Stimulated activated CD8-positive, alpha-beta memory T cell treated with anti-CD3 and anti-CD28 coated beads, Interleukin-2, amount 100 ng/mL, for 1 hour (primary cell): Measurements from ENCODE around the gene NYAP1.

ENCODE experiments used
- DNase-seq, 2 donors: peaks; one replicate each; pipeline ENCODE4 v3.0.0-alpha.2; 2020; ENCODE audit warnings: low read depth in 2 of 2

Gene NYAP1

GRCh38 chr7:100544386-100544785, 60.7 kb downstream of the NYAP1 start:
- no peak for DNase-seq
